ENCODE measurements around the gene APOA5.
"Not testable (repeated sequence)": the region's sequence is repeated elsewhere in the genome, so short reads cannot be mapped to it uniquely, and the experiment has no call there.

APOA5 gene

DNA sequence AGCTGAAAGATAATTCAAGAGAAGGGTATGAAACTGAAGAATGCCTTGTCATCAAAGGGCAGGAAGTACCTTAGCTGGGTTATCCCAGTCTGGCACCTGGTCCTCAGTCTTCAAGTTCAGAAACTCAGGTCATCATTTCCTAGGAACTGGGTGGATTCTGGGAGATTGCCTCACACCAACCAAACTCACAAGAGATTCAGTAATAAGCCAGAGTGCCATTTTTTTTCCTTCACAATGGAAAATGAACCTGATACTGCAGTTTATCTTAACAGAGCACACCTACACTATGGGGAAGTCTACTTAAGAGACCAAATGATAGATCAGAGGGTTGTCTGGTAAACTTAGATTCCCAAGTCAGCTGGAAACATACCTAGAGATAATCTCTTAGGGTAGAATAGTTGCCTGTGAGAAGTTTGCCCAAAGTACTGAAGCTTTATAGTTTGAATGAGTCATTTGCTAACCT, 15.1 kb downstream of the APOA5 start:
- in situ Hi-C loops (cut with MboI; ENCODE audit: low sequenced_read_pairs), result no loop called here

DNA sequence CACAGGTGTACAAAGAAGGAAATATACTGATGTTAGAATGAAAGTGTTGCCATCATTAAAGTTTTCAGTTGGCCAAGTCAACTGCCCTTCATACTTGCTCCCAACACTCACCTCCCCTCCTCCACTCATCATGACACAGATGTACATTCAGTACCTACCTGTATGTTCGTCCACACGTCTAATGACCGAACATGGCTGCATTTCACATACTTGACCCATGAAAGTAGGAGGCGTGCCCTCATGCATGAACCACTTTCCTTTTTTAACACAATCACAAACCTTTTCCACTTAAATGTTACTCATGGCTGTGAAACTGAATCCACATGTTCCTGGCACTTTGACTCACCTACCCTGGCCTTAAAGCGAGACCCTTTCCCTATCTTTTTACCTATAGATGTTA, 15.7 kb downstream of the APOA5 start:
- in situ Hi-C loops (cut with MboI; ENCODE audit: low sequenced_read_pairs), result no loop called here

DNA sequence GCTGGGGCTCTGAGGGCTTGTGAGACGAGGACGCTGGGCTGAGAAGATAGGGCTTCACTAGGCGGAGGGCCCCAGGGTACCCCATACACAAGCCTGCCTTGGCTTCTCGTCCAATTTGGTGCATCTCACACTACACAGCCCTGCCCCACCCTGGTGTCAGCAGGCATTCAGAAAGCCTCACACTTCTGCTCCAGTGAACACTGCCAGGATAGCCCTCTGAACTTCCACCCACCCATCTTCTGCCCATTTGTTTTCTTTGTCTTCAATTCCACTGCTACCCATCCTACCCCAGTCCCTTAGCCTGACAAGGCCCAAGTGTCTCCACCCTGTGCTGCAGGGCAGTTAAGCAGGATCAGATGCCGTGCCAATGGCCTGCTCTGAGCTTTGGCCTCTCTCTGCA, 17.0 kb downstream of the APOA5 start:
- in situ Hi-C loops (cut with MboI; ENCODE audit: low sequenced_read_pairs), result no loop called here

DNA sequence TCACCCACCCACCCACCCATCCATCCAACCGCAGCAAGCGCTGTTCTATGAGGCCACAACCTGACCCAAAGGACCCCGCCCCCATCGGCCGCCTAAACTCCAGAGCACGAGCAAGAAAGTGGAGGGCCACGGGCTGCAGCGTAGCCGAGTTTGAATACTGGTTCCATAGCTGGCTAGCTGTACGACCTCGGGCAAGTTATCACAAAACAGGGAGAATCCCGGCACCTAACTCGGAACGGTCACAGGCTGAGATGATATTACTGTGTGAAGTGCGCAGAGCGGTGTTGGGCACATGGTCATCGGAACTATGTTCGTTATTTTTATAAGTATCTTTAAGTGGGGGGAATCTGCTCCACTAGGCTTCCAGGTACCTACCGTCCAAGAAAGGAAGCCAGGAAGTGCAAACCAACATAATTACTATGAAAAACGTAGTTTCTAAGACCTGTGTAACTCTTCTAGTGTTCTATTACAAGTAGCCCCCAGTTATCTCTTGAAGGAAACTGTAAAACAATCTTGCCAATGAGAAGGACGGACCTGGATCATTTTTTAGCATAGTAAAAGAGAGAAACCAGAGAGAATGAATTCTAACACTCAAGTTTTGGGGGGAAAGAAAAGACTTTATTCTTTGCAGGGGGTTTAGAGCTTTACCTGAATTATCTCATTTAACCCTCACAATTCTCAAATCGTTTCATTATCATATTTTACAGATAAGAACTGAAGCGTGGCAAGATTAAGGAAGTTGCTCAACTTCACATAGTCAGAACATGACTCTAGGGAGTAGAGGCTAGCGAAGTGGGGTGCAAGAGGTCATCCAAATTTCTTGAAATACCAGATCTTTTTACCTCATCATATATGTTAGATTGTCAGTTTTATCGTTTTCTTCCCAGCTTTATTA, 18.2 kb downstream of the APOA5 start:
- in situ Hi-C loops (cut with MboI; ENCODE audit: low sequenced_read_pairs), result no loop called here

DNA sequence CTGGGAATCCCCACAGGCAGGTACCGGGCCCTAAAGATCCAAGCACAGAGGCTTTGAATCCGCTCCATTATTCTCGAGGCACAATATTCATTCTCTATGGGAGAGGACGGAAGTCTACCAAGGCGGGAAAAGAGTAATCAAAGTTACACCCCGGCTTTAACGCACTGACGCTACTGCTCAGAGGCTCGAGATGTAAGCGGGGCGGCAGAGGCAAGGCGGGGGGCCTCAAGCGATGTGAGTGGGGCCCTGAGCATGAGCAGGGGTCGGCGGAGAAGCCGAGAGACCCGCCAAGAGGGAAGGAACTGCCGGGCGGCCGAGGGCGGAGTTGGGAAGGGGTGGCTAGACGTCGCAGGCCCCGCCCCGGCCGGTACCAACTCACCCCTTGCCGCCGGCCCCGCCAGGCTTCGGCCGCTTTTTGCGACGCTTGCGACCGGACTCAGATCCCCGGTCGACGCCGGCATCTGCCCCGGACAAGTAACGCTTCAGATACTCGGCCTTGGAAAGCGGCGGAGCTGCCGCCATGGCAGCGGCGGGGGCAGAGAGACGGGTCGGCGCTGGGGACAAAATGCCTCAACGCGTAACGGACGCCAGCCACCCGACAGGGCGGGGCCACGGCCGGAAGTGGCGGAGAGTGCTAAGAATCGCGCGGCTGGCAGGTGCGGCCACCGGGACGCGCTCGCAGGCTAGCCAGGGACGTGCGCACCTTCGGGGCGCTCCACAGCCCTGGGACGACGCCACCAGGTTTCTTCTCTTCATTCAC, 19.1 kb downstream of the APOA5 start, which contains the start of gene BUD13:
Gene BUD13 (minus strand): TSS at position 545 of the 760 bp plus-strand sequence. CDS start 23 bp downstream, at position 522.
- in situ Hi-C loops (cut with MboI; ENCODE audit: low sequenced_read_pairs), result no loop called here

DNA sequence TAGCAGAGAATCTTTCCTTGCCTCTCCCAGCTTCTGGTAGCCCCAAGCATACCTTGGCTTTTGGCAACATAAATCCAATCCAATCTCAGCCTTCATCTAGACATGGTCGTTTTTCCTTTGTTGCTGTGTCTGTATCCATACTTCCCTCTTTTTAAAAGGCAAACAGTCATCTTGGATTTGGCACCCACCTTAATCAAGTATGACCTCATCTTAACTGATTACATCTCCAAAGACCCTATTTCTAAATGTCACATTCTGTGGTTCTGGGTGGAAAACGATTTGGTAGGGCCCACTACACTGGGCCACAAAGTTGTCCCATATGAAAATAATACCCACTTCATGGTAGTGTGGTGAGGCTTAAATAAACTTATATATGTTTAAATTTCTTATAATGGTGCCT, 19.7 kb downstream of the APOA5 start:
- in situ Hi-C loops (cut with MboI; ENCODE audit: low sequenced_read_pairs), result no loop called here

DNA sequence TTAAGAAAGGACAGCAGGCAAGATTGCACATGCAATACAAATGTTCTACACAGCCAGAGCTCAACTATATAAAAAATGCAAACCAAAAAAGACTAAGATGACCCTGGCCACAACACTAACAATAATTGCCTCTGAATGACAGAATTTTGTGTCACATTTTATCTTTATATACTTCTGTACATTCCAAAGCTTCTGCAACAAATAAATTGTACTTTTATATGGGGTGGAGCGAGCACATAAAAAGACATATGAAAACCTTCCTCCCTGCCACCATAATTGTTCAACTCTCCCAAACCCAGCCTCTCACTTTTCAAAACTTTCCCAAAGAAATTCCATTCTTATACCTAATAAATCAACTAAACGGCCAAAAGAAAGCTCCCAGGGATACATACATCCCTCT, 29.5 kb downstream of the APOA5 start:
- in situ Hi-C loops (cut with MboI; ENCODE audit: low sequenced_read_pairs), result no loop called here

DNA sequence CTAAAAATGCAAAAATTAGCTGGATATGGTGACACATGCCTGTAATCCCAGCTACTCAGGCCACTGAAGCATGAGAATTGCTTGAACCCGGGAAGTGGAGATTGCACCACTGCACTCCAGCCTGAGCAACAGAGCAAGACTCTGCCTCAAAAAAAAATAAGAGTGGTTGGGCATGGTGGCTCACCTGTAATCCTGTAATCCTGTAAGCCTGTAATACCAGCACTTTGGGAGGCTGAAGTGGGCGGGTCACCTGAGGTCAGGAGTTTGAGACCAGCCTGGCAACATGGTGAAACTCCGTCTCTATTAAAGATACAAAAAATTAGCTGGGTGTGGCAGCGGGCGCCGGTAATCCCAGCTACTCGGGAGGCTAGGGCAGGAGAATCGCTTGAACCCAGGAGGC, 35.6 kb downstream of the APOA5 start:
- in situ Hi-C loops (cut with MboI; ENCODE audit: low sequenced_read_pairs), result not testable (repeated sequence)

DNA sequence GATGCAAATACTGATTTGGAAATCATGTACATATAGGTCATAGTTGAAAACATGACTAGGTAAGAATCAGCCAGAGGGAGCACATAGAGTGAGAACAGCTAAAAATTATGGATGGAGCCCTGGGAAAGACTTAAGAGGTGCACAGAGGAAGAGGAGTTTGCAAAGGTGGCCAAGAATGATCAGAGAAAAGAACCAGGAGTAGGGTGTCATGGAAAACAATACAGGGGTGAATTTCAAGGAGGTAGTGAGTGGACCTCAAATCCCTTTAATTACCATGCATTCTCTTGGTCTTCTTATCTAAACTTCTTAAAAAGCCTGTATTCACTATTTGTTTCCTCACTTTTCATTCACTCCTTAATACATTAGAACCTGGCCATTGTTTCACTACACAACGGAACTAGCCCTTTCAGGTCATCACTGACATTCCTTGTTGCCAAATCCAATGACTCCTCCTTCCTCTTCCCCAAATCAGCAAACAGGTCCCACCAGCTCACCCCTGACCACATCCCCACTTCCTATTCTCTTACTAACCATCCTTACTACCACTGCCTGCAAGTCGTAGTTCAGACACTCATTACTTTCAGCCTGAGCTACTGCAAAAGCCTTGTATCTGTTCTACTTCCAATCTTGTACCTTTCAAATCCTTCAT, 41.5 kb downstream of the APOA5 start:
- in situ Hi-C loops (cut with MboI; ENCODE audit: low sequenced_read_pairs), result no loop called here

DNA sequence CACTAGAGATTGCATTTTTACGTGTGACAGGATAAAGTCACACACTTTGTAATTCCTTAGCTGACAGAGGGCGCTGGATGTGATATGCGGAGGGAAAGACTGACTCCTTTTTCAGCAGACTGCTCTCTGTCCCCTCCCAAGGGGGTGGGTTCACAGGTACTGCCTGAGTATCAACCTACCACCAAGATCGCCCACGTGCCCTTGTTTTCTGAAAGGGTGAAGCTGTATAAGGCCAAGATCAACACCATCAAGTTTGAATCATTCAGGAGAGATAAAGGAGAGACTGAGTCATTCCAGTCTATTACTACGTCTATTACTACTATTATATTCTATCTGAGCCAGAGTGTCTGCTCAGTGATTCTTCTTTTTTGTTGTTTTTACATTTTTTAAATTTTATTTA, 49.6 kb downstream of the APOA5 start:
- in situ Hi-C loops (cut with MboI; ENCODE audit: low sequenced_read_pairs), result no loop called here

DNA sequence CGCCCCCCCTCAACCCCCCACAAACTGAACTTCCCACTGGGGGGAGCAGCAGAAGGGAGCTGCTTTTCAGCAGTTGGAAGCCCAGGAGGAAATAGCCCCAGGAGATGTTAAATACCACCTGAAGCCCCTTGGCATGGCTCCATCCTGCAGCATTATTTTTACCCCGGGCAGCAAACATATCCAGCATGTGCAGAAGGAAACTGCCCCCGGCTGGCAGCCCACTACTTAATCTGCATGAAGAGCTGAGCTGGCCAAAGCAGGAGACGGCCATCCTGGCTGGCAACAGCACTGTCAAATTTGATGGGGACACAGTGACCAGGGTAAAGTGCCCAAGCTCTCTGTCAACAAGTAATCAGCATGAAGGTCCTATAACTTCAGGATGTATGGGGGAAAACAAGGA, 50.9 kb downstream of the APOA5 start:
- in situ Hi-C loops (cut with MboI; ENCODE audit: low sequenced_read_pairs), result no loop called here
